ENCODE data around the gene TMEM125.

The TMEM125 gene

DNA sequence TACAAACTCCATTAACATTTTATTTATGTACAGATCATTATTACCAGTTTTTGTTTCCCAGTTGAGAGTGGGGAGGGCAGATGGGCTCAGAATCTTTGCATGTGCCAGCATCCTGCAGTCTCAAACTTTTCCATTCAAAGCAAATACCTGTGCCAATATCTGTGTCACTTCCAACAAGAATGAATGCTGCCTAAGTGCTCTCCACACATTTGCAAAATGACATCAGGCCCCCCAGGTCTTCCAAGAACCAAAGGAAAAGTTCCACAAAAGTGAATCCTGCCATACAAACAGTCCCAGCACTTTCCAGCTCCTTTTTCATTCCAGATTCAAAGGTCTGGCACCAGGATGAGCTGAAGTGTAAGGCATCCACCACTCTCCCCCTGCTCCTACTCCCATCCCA, 29.3 kb downstream of the TMEM125 start:
- Histone ChIP-seq H3K27ac (ENCODE audit: poor library complexity, severe bottlenecking) (no peak overlapping the region), H3K4me3 (ENCODE audit: severe bottlenecking) (no peak overlapping the region), H3K4me1 (ENCODE audit: insufficient read depth, poor library complexity, severe bottlenecking) (peaks cover 5% of the 10 kb centered on the region), H3K9me3 (ENCODE audit: severe bottlenecking) (no peaks in the 10 kb centered on the region), H3K36me3 (ENCODE audit: low read depth) (no peaks in the 10 kb centered on the region), H3K27me3 (ENCODE audit: insufficient read depth, poor library complexity, severe bottlenecking) (no peaks in the 10 kb centered on the region)
- DNase-seq (ENCODE audit: low spot score) (no peak), ATAC-seq (ENCODE audit: low read depth) (no peak)
- TF ChIP-seq, protein P1, sequence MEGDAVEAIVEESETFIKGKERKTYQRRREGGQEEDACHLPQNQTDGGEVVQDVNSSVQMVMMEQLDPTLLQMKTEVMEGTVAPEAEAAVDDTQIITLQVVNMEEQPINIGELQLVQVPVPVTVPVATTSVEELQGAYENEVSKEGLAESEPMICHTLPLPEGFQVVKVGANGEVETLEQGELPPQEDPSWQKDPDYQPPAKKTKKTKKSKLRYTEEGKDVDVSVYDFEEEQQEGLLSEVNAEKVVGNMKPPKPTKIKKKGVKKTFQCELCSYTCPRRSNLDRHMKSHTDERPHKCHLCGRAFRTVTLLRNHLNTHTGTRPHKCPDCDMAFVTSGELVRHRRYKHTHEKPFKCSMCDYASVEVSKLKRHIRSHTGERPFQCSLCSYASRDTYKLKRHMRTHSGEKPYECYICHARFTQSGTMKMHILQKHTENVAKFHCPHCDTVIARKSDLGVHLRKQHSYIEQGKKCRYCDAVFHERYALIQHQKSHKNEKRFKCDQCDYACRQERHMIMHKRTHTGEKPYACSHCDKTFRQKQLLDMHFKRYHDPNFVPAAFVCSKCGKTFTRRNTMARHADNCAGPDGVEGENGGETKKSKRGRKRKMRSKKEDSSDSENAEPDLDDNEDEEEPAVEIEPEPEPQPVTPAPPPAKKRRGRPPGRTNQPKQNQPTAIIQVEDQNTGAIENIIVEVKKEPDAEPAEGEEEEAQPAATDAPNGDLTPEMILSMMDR (IDR thresholded peaks at IDR 0.05; ENCODE audit: poor library complexity, severe bottlenecking), result no peak

DNA sequence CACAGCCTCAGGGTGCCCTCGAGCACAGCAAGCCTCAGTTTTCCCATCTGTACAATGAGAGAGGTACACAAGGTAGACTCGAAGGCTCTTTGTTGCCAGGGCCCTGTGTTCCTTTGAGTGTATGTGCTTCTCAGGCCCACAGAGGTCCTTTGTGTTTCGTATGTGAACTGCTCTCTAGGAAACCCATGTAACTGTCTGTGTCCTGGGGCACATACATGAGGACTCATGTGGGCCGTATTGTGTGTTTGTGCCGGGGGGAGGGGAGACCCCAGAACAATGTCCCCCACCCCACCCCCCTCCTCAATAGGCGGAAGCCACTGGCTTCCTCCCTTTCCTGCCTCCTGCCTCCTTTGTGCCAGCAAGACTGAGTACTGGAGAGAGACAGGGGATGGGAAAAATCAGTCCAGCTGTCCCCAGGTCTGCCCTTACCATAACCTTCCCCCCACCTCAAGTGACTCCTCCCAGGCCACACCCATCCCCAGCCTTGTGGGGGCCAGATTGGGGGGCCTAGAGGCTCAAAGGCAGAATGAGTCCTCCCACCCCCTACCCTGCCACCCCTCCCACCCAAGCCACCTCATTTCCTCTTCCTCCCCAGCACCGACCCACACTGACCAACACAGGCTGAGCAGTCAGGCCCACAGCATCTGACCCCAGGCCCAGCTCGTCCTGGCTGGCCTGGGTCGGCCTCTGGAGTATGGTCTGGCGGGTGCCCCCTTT, 30.8 kb downstream of the TMEM125 start, which contains the start of gene TIE1:
Gene TIE1, plus strand, starts transcription at position 605 of the 717 bp plus-strand sequence. Its CDS starts 90 bp downstream, at position 695.
- no peaks in the 10 kb centered on the region for H3K9me3 ChIP-seq (ENCODE audit: severe bottlenecking)
- no peak within 1 kb of the TSS for H3K4me3 ChIP-seq (ENCODE audit: severe bottlenecking)
- no peaks in the 10 kb centered on the region for H3K36me3 ChIP-seq (ENCODE audit: low read depth)
- H3K4me1 ChIP-seq (ENCODE audit: insufficient read depth, poor library complexity, severe bottlenecking), result no peaks in the 10 kb centered on the region
- DNase-seq (ENCODE audit: low spot score) (no peak), ATAC-seq (ENCODE audit: low read depth) (no peak)
- TF ChIP-seq, protein P1 (IDR thresholded peaks at IDR 0.05; ENCODE audit: poor library complexity, severe bottlenecking), result no peak
- H3K27ac ChIP-seq (ENCODE audit: poor library complexity, severe bottlenecking), result no peak within 1 kb of the TSS
- no peaks in the 10 kb centered on the region for H3K27me3 ChIP-seq (ENCODE audit: insufficient read depth, poor library complexity, severe bottlenecking)

DNA sequence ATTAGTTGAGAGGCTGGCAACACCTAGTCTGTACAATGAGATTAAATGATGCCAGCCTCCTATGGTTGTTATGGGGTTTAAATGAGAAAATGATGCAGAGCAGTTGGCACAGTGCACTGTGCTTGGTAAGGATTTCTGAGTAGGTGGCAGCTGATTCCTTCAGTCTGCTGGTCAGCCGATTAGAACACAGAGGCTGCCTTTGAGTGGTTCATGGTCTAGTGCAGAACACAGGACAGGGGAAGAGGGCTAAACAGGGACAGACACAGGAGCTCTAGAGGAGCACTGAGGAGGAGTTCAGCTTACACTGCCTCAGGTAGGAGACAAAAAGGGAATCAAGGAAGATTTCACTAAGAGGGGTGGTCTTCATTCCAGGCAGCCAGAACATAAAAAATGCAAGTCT, 32.4 kb downstream of the TMEM125 start:
- Histone ChIP-seq H3K36me3 (ENCODE audit: low read depth) (no peaks in the 10 kb centered on the region), H3K9me3 (ENCODE audit: severe bottlenecking) (no peaks in the 10 kb centered on the region), H3K27me3 (ENCODE audit: insufficient read depth, poor library complexity, severe bottlenecking) (no peaks in the 10 kb centered on the region), H3K27ac (ENCODE audit: poor library complexity, severe bottlenecking) (no peak overlapping the region), H3K4me3 (ENCODE audit: severe bottlenecking) (no peak overlapping the region), H3K4me1 (ENCODE audit: insufficient read depth, poor library complexity, severe bottlenecking) (no peaks in the 10 kb centered on the region)
- TF ChIP-seq, protein P1 (IDR thresholded peaks at IDR 0.05; ENCODE audit: poor library complexity, severe bottlenecking), result no peak
- DNase-seq (ENCODE audit: low spot score) (no peak), ATAC-seq (ENCODE audit: low read depth) (no peak)

DNA sequence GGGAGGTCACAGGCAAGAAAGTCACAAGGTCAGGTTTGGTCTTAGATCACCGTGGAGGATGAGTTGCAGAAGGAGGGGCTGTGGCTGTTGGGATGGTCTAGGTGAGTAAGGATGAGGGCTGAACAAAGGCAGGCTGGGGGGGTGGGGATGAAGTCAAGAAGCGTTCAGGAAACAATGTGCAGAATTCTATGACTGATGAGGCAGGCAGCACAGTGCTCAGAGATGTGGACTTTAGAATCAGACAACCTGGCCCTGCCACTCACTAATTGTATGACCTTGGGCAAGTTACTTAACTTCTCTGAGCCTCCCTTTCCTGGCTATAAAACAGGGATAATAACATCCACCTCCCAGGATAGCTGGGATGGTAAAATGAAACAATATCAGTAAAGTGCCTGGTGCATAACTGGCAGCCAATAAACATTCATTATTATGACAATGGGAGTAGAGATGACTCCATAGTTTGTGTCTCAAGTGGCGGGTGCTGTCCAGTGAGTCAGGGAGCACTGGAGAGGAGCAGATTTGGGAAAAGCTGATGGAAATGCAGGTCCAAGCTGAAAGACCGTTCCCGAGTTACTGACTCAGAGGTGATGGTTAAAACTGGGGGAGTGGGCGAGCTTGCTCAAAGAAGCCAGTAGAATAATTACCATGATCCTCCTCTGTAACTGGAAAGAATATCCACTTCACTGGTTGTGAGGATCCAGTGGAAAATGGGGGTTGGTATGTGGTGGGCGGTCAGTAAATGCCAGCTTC, 33.1 kb downstream of the TMEM125 start:
- Histone ChIP-seq H3K4me3 (ENCODE audit: severe bottlenecking) (no peak overlapping the region), H3K27me3 (ENCODE audit: insufficient read depth, poor library complexity, severe bottlenecking) (no peaks in the 10 kb centered on the region), H3K27ac (ENCODE audit: poor library complexity, severe bottlenecking) (no peak overlapping the region), H3K36me3 (ENCODE audit: low read depth) (no peaks in the 10 kb centered on the region), H3K4me1 (ENCODE audit: insufficient read depth, poor library complexity, severe bottlenecking) (no peaks in the 10 kb centered on the region), H3K9me3 (ENCODE audit: severe bottlenecking) (no peaks in the 10 kb centered on the region)
- ATAC-seq (ENCODE audit: low read depth) (no peak), DNase-seq (ENCODE audit: low spot score) (no peak)
- TF ChIP-seq, protein P1 (IDR thresholded peaks at IDR 0.05; ENCODE audit: poor library complexity, severe bottlenecking), result no peak
